ENCODE results near the gene PTK7.

PTK7 gene

DNA sequence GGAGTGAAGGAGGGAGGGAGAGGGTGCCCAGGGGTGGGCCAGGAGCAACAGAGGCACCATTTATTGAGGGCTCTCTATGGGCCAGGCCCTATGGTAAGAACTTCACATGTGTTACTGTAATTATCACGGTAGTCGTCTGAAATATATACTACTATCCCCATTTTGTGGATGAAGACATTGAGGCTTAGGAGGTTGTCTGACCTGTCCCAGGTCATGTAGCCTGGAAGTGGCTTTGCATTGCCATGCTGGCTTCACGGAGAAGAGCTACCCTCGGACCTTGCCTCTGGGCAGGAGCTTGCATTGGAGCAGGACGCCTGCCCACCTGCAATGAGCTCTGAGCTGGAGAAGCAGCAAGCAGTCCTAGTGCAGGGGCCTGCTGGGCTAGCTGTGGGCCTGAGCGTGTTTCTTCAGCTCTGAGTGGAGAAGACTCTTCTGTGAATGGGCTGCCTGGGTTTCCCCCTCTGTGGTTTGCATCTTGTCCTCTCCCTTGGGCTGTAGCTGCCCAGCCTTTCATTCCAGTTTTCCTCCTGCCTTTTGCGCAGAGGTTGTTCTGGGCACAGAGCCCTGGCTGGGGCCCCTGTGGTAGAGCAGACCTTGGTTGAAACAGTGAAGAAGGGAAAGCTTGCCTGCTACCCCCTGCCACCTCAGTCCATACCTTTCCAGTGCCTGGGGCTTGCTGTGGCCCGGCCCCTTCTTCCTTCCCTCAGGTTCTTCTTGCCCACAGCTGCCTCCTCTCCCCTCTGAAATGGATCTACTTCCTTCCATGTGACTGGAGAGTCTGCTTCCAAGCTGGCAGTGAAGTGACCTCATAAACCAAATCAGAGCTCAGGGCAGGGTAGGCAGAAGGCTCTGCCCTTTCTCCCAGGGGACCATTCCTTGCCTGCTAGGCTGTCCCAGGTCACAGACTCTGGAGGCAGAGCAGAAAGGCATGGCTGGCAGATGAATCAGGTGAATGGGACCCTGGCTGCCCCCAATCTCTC is 70.9 kb downstream of the PTK7 start:
- no peak for DNase-seq

GRCh38 chr6:43147691-43148477 is 71.8 kb downstream of the PTK7 start:
- no peak for DNase-seq

- DNase-seq = no peak
These were observed 73.2 kb downstream of the PTK7 start for GRCh38 chr6:43149265-43149664.

GRCh38 chr6:43150051-43150751 is 74.1 kb downstream of the PTK7 start:
- DNase-seq = no peak

DNA sequence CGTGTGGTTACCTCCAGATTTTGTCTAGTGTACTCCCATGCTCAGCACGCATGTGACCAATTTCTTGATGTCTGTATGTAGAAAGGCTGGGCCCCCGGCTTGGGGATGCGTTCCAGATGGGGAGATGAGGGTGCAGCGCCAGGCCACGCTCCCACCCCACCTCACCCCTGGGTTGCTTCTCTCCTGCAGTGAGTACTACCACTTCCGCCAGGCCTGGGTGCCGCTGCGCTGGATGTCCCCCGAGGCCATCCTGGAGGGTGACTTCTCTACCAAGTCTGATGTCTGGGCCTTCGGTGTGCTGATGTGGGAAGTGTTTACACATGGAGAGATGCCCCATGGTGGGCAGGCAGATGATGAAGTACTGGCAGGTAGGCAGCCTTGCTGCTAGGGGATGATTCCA is 83.5 kb downstream of the PTK7 start:
- no peak for DNase-seq

GRCh38 chr6:43163899-43164298 is 87.8 kb downstream of the PTK7 start:
- no peak for DNase-seq

DNA sequence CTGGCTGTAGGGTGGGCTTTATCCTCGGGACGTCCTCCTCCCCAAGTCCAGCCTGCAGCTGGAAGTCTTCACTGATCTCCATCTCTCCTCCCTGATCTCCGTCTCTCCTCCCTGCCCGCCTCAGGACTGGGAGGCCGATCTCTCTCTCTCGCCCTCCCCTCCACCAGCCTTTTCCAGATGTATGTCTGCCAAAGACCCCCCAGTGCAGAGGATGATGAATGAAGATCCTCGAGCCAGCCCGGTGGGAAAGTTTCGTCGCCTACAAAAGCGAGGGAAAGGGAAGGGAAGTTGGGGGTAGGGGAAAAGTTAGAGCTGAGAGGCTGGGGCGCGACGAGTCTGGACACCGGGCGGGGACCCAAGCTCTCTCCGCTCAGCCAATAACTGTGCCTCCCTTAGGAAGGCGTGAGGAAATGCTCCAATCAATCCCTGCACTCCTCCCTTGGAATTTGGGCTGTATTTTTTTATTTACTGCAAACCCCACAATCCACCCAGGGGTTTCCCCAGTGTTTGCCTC is 94.4 kb downstream of the PTK7 start:
- no peak for DNase-seq

GRCh38 chr6:43170931-43171706 is 95.0 kb downstream of the PTK7 start, which contains the start of gene SRF:
Gene SRF, plus strand, starts transcription at chr6:43171269. Its CDS starts 388 bp downstream, at chr6:43171657.
- DNase-seq = peak; percentile 99

DNA sequence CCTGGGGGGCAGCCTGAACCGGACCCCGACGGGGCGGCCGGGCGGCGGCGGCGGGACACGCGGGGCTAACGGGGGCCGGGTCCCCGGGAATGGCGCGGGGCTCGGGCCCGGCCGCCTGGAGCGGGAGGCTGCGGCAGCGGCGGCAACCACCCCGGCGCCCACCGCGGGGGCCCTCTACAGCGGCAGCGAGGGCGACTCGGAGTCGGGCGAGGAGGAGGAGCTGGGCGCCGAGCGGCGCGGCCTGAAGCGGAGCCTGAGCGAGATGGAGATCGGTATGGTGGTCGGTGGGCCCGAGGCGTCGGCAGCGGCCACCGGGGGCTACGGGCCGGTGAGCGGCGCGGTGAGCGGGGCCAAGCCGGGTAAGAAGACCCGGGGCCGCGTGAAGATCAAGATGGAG is 95.6 kb downstream of the PTK7 start:
- peak; percentile 46 for DNase-seq

- DNase-seq = peak; percentile 54
These were observed 96.2 kb downstream of the PTK7 start for GRCh38 chr6:43172104-43173007.

GRCh38 chr6:43173591-43174262 is 97.6 kb downstream of the PTK7 start:
- DNase-seq = no peak

GRCh38 chr6:43174263-43175112 is 98.4 kb downstream of the PTK7 start:
- peak; percentile 92 for DNase-seq

- no peak for DNase-seq
These were observed 99.7 kb downstream of the PTK7 start for GRCh38 chr6:43175676-43176422.

GRCh38 chr6:43176423-43176786 is 100.3 kb downstream of the PTK7 start:
- DNase-seq = no peak

DNA sequence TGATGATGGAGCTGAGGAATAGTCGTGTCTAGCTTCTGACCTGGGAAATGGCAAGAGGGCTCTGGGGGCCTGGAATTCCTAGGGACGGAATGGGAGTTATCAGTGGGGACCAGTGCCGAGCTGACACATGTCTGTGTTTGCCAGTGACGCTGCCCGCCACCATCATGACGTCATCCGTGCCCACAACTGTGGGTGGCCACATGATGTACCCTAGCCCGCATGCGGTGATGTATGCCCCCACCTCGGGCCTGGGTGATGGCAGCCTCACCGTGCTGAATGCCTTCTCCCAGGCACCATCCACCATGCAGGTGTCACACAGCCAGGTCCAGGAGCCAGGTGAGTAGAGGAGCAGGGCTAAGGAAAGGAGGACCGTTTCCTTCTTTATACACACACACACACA is 102.0 kb downstream of the PTK7 start:
- DNase-seq = no peak

GRCh38 chr6:43178951-43179830 is 103.1 kb downstream of the PTK7 start:
- DNase-seq = no peak

GRCh38 chr6:43180058-43180457 is 103.9 kb downstream of the PTK7 start:
- no peak for DNase-seq

DNA sequence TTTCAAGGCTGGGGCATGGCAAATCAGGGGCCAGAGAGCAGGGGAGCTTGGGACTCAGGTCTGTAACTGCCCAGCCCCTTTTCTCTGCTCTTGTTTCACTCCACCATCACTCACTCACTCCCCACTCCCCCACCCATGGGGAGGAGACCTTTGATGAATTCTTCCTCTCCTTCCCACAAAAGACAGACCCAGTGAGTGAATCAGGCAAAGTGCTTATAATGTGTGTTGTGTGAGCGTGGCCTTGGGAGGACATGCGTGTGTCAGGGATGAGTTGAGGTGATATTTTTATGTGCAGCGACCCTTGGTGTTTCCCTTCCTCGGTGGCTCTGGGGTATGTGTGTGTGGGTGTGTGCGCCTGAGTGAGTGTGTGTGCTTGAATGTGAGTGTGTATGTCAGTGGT is 104.9 kb downstream of the PTK7 start:
- no peak for DNase-seq

Data from activated CD8-positive, alpha-beta memory T cell treated with anti-CD3 and anti-CD28 coated beads, Interleukin-2, amount 50 U/mL, for 4 hours (primary cell).